GM23338 (cell line): ENCODE data around the gene ISL1. TPM values are rescaled to one million over a fixed set of nuclear protein-coding genes. Genes with fewer than 3 reads are reported as not detected.
A peak's percentile ranks its signal among the peaks of the same experiment; 100 is the strongest.

Source experiments
- ATAC-seq: fragments of 200-7000 bp; cut with Tn5 transposase; 3 replicates; pipeline ENCODE4 v1.9.1; 2020
- DNase-seq: peaks from one replicate; pipeline ENCODE4 v3.0.0-alpha.2; 2015; ENCODE audit warnings: low spot score
- H2AFZ ChIP-seq: fragments of 200-600 bp; sonication (generic); 2 replicates; pipeline ENCODE4 v1.8.0; 2016; ENCODE audit warnings: antibody characterized with exemption, mild to moderate bottlenecking, moderate library complexity
- H3F3A ChIP-seq: fragments of 200-600 bp; sonication (generic); replicated peaks from 2 replicates; pipeline ENCODE4 v1.8.0; 2017; ENCODE audit warnings: antibody characterized with exemption, mixed run types, low read depth
- H3K27ac ChIP-seq: fragments of 200-600 bp; sonication (generic); 2 replicates; pipeline ENCODE4 v1.6.1; 2016; ENCODE audit warnings: low read depth
- H3K27me3 ChIP-seq: fragments of 200-600 bp; sonication (generic); 2 replicates; pipeline ENCODE4 v1.8.0; 2016; ENCODE audit warnings: mild to moderate bottlenecking, mixed run types, moderate library complexity; ENCODE audit not compliant: insufficient read depth
- H3K36me3 ChIP-seq: fragments of 200-600 bp; sonication (generic); 2 replicates; pipeline ENCODE4 v1.8.0; 2016; ENCODE audit warnings: mild to moderate bottlenecking; ENCODE audit not compliant: insufficient read depth
- H3K4me1 ChIP-seq: fragments of 200-600 bp; sonication (generic); 2 replicates; pipeline ENCODE4 v1.8.0; 2016; ENCODE audit warnings: mild to moderate bottlenecking, moderate library complexity; ENCODE audit not compliant: insufficient read depth
- H3K4me2 ChIP-seq: fragments of 200-600 bp; sonication (generic); 2 replicates; pipeline ENCODE4 v1.7.1; 2017; ENCODE audit warnings: mixed run types
- H3K4me3 ChIP-seq: fragments of 200-600 bp; sonication (generic); 2 replicates; pipeline ENCODE4 v1.6.1; 2016; ENCODE audit warnings: mixed run types
- H3K79me2 ChIP-seq: fragments of 200-600 bp; sonication (generic); replicated peaks from 2 replicates; pipeline ENCODE4 v1.8.0; 2017; ENCODE audit warnings: mild to moderate bottlenecking; ENCODE audit not compliant: insufficient read depth
- H3K9me2 ChIP-seq: fragments of 200-600 bp; sonication (generic); 2 replicates; pipeline ENCODE4 v1.8.0; 2017; ENCODE audit not compliant: insufficient read depth
- H4K20me1 ChIP-seq: fragments of 200-600 bp; sonication (generic); replicated peaks from 2 replicates; pipeline ENCODE4 v1.8.0; 2017; ENCODE audit warnings: mild to moderate bottlenecking; ENCODE audit not compliant: insufficient read depth
- H3K27ac Mint-ChIP-seq: 2 replicates; pipeline ENCODE4 v1.8.0; 2020; ENCODE audit warnings: inconsistent platforms, mild to moderate bottlenecking, moderate library complexity, mixed read lengths
- H3K27me3 Mint-ChIP-seq: 3 replicates; pipeline ENCODE4 v1.8.0; 2022; ENCODE audit warnings: low read depth, mild to moderate bottlenecking, moderate library complexity, mixed read lengths, inconsistent platforms; ENCODE audit not compliant: insufficient read depth, poor library complexity
- H3K36me3 Mint-ChIP-seq: 3 replicates; pipeline ENCODE4 v1.8.0; 2021; ENCODE audit warnings: low read depth, mild to moderate bottlenecking, inconsistent platforms, moderate library complexity, mixed read lengths
- H3K4me1 Mint-ChIP-seq: 3 replicates; pipeline ENCODE4 v1.8.0; 2020; ENCODE audit warnings: mild to moderate bottlenecking, inconsistent platforms, mixed read lengths
- H3K4me3 Mint-ChIP-seq: 3 replicates; pipeline ENCODE4 v1.8.0; 2021; ENCODE audit warnings: moderate library complexity, mild to moderate bottlenecking, inconsistent platforms, mixed read lengths
- H3K9me3 Mint-ChIP-seq: 3 replicates; pipeline ENCODE4 v1.8.0; 2020; ENCODE audit warnings: moderate library complexity, mild to moderate bottlenecking, inconsistent platforms, mixed read lengths
- CREB1 ChIP-seq: fragments of 250-450 bp; sonication (Bioruptor Pico); IDR thresholded peaks from 2 replicates; pipeline ENCODE4 v1.5.0; 2020; ENCODE audit warnings: low read depth, mild to moderate bottlenecking, moderate library complexity
- EZH2 ChIP-seq: fragments of 200-600 bp; sonication (generic); IDR thresholded peaks from one replicate; pipeline ENCODE4 v1.8.0; 2017; ENCODE audit warnings: antibody characterized with exemption, mild to moderate bottlenecking, low read depth; ENCODE audit not compliant: unreplicated experiment
- NANOG ChIP-seq: IDR thresholded peaks from 2 replicates; pipeline ENCODE4 v1.6.1; 2016; ENCODE audit warnings: antibody characterized with exemption, borderline replicate concordance
- POLR2AphosphoS5 ChIP-seq: IDR thresholded peaks from 2 replicates; pipeline ENCODE4 v1.6.1; 2016; ENCODE audit warnings: antibody characterized with exemption, low read depth
- STAT1 ChIP-seq: IDR thresholded peaks from one replicate; pipeline ENCODE4 v1.6.1; 2016; ENCODE audit warnings: antibody characterized with exemption; ENCODE audit not compliant: unreplicated experiment
- polyA plus RNA-seq: library from polyadenylated mRNA; unstranded; fragments of >200 nt; fragmentation: Nextera tagmentation; extraction: Ambion mirVana; gene quantifications from 2 replicates; pipeline ENCODE4 v1.2.1, GENCODE V29; 2016
- total RNA-seq: library from RNA; depleted of rRNA; stranded (reverse); fragments of >200 nt; shearing (Covaris generic); gene quantifications from 2 replicates; pipeline ENCODE4 v1.2.3, GENCODE V29; 2014
- TF ChIP-seq, protein P1 (sequence below): fragments of 250-450 bp; sonication (Bioruptor Pico); IDR thresholded peaks from 2 replicates; pipeline ENCODE4 v1.5.0; 2020; ENCODE audit warnings: mild to moderate bottlenecking, moderate library complexity
- TF ChIP-seq, protein P2 (sequence below): IDR thresholded peaks from 2 replicates; pipeline ENCODE4 v1.6.1; 2016; ENCODE audit warnings: antibody characterized with exemption

The ISL1 gene
- total and polyA plus RNA-seq, 2 experiments from 2014 or later, result 0.38 to 0.55 TPM

DNA sequence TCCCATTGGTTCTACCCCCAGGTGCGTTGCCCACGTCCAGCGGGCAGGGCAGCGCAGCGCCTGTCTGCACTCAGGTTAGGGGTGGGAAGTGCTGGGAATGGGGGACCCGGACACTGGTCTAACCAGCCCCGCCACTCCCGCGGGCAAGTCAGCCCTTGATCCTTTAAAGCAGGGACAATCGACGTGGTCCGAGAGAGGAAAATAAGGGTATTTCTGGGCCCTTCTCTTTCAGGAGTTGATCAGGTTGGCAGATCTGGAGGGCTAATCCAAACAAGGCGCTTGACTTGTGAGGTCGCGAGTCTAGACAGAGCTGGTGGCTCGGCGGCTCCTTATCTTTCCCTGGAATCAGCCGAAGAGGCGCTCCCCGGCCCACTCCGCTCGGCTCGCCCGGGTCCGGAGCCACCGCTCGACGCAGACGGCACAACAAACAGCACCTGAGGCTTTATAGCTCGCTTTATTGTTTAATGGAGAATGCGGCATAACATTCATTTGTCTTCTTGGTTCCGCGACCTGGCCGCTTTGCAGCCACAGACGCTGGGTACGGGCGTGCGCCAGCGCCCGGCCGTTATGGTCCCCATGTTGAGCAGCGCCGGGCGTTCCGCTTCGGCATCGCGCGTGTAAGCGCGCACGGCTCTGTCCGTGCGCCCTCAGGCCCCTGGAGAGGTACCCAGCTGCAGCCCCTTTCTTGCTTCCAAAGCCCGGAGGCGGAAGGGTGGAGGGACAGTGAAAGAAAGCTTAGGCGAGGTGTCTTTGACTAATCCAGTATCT is 15.8 kb downstream of the ISL1 start (continued):
- TF ChIP-seq, protein P1, sequence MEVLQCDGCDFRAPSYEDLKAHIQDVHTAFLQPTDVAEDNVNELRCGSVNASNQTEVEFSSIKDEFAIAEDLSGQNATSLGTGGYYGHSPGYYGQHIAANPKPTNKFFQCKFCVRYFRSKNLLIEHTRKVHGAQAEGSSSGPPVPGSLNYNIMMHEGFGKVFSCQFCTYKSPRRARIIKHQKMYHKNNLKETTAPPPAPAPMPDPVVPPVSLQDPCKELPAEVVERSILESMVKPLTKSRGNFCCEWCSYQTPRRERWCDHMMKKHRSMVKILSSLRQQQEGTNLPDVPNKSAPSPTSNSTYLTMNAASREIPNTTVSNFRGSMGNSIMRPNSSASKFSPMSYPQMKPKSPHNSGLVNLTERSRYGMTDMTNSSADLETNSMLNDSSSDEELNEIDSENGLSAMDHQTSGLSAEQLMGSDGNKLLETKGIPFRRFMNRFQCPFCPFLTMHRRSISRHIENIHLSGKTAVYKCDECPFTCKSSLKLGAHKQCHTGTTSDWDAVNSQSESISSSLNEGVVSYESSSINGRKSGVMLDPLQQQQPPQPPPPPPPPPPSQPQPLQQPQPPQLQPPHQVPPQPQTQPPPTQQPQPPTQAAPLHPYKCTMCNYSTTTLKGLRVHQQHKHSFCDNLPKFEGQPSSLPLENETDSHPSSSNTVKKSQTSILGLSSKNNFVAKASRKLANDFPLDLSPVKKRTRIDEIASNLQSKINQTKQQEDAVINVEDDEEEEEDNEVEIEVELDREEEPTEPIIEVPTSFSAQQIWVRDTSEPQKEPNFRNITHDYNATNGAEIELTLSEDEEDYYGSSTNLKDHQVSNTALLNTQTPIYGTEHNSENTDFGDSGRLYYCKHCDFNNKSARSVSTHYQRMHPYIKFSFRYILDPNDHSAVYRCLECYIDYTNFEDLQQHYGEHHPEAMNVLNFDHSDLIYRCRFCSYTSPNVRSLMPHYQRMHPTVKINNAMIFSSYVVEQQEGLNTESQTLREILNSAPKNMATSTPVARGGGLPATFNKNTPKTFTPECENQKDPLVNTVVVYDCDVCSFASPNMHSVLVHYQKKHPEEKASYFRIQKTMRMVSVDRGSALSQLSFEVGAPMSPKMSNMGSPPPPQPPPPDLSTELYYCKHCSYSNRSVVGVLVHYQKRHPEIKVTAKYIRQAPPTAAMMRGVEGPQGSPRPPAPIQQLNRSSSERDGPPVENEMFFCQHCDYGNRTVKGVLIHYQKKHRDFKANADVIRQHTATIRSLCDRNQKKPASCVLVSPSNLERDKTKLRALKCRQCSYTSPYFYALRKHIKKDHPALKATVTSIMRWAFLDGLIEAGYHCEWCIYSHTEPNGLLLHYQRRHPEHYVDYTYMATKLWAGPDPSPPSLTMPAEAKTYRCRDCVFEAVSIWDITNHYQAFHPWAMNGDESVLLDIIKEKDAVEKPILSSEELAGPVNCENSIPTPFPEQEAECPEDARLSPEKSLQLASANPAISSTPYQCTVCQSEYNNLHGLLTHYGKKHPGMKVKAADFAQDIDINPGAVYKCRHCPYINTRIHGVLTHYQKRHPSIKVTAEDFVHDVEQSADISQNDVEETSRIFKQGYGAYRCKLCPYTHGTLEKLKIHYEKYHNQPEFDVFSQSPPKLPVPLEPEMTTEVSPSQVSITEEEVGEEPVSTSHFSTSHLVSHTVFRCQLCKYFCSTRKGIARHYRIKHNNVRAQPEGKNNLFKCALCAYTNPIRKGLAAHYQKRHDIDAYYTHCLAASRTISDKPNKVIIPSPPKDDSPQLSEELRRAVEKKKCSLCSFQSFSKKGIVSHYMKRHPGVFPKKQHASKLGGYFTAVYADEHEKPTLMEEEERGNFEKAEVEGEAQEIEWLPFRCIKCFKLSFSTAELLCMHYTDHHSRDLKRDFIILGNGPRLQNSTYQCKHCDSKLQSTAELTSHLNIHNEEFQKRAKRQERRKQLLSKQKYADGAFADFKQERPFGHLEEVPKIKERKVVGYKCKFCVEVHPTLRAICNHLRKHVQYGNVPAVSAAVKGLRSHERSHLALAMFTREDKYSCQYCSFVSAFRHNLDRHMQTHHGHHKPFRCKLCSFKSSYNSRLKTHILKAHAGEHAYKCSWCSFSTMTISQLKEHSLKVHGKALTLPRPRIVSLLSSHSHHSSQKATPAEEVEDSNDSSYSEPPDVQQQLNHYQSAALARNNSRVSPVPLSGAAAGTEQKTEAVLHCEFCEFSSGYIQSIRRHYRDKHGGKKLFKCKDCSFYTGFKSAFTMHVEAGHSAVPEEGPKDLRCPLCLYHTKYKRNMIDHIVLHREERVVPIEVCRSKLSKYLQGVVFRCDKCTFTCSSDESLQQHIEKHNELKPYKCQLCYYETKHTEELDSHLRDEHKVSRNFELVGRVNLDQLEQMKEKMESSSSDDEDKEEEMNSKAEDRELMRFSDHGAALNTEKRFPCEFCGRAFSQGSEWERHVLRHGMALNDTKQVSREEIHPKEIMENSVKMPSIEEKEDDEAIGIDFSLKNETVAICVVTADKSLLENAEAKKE, result no peak
- TF ChIP-seq NANOG, result no peak
- peak; percentile 85 for TF ChIP-seq EZH2

DNA sequence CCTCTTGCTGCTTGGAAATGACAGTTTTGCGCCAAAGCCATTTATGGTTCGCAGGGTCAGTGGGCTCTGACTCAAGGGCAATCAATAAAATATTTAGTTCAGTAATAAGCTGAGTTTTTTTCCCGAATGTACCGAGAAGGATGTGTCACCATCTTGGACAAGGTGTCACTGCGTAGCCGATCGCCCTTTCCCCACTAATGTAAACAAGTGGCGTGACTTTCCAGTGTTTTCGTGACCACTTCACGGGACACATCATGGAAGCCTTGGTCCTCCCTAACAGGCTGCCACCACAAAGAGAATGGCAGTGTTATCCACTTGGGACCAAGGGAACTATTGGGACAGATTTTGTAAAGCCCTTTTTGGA is 16.4 kb downstream of the ISL1 start:
- H4K20me1 ChIP-seq, result peaks cover 3% of the 10 kb centered on the region; the same call in 1 of the 2 replicates
- H3K79me2 ChIP-seq, result no peaks in the 10 kb centered on the region
- TF ChIP-seq, protein P1, result no peak
- TF ChIP-seq, protein P2, sequence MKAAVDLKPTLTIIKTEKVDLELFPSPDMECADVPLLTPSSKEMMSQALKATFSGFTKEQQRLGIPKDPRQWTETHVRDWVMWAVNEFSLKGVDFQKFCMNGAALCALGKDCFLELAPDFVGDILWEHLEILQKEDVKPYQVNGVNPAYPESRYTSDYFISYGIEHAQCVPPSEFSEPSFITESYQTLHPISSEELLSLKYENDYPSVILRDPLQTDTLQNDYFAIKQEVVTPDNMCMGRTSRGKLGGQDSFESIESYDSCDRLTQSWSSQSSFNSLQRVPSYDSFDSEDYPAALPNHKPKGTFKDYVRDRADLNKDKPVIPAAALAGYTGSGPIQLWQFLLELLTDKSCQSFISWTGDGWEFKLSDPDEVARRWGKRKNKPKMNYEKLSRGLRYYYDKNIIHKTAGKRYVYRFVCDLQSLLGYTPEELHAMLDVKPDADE, result no peak
- no peak for TF ChIP-seq STAT1
- no peak for TF ChIP-seq CREB1 (CRISPR knock-in tag)
- TF ChIP-seq EZH2, result no peak
- TF ChIP-seq POLR2AphosphoS5, result no peak
- no peaks in the 10 kb centered on the region for H3F3A ChIP-seq
- no peak for DNase-seq
- peaks cover 43% of the 10 kb centered on the region for H3K4me1 ChIP-seq
- peak overlapping the region; percentile 56 for H3K4me3 ChIP-seq
- peaks cover 49% of the 10 kb centered on the region for H3K4me1 Mint-ChIP-seq
- no peak for ATAC-seq
- no peak overlapping the region for H3K27ac ChIP-seq
- peaks cover 59% of the 10 kb centered on the region for H3K27me3 Mint-ChIP-seq
- H3K4me3 Mint-ChIP-seq, result peak overlapping the region; percentile 74
- H3K4me2 ChIP-seq, result peak overlapping the region; percentile 82
- 0 out of 2 replicates have a peak overlapping the region, but pooled peaks have one; percentile 12 for H2AFZ ChIP-seq
- no peaks in the 10 kb centered on the region for H3K36me3 Mint-ChIP-seq
- H3K9me2 ChIP-seq, result no peaks in the 10 kb centered on the region
- no peaks in the 10 kb centered on the region for H3K9me3 Mint-ChIP-seq
- H3K27me3 ChIP-seq, result peaks cover 87% of the 10 kb centered on the region
- H3K36me3 ChIP-seq, result no peaks in the 10 kb centered on the region
- no peak overlapping the region for H3K27ac Mint-ChIP-seq
